ENCODE data around the gene RNF222. TPM values are rescaled to one million over a fixed set of nuclear protein-coding genes. Genes with fewer than 3 reads are reported as not detected.

The RNF222 gene
- total RNA-seq (ENCODE audit: low replicate concordance) = not detected in 2 replicates

GRCh38 chr17:8397636-8398035 is at the start of gene RNF222:
Gene RNF222, minus strand, starts transcription at chr17:8397827. Its CDS starts 4,366 bp downstream, at chr17:8393461.

GRCh38 chr17:8435245-8436168 is 37.9 kb upstream of the RNF222 start, which contains the start of gene NDEL1:
Gene NDEL1, plus strand, starts transcription at chr17:8435884. Its CDS starts 8,388 bp downstream, at chr17:8444272.

GRCh38 chr17:8383143-8383822 is 14.3 kb downstream of the RNF222 start, which contains the start of gene RPL26:
Gene RPL26, minus strand, starts transcription at chr17:8383193. Its CDS starts 883 bp downstream, at chr17:8382310.

GRCh38 chr17:8376271-8377067 is 21.2 kb downstream of the RNF222 start, which contains the start of gene KRABD2:
Gene KRABD2, minus strand, starts transcription at chr17:8376704.

Other genes starting within 250 kb of the RNF222 start
- 2.5 and 4.8 TPM in 2 replicates for gene PER1, start 245.4 kb downstream of the RNF222 start, total RNA-seq (ENCODE audit: low replicate concordance)
- gene VAMP2, start 234.9 kb downstream of the RNF222 start, total RNA-seq (ENCODE audit: low replicate concordance) = 1.9 and 4.6 TPM in 2 replicates
- 19.0 and 38.0 TPM in 2 replicates for gene TMEM107, start 221.4 kb downstream of the RNF222 start, total RNA-seq (ENCODE audit: low replicate concordance)
- 4.2 and 6.9 TPM in 2 replicates for gene BORCS6, start 207.6 kb downstream of the RNF222 start, total RNA-seq (ENCODE audit: low replicate concordance)
- 2.2 and 8.6 TPM in 2 replicates for gene AURKB, start 187.3 kb downstream of the RNF222 start, total RNA-seq (ENCODE audit: low replicate concordance)
- 2.0 and 2.3 TPM in 2 replicates for gene CTC1, start 149.8 kb downstream of the RNF222 start, total RNA-seq (ENCODE audit: low replicate concordance)
- 6.9 and 14.6 TPM in 2 replicates for gene PFAS, start 148.5 kb downstream of the RNF222 start, total RNA-seq (ENCODE audit: low replicate concordance)
- 4.1 and 11.0 TPM in 2 replicates for gene RANGRF, start 109.2 kb downstream of the RNF222 start, total RNA-seq (ENCODE audit: low replicate concordance)
- under 0.01 and 0.75 TPM in 2 replicates for gene SLC25A35, start 102.4 kb downstream of the RNF222 start, total RNA-seq (ENCODE audit: low replicate concordance)
- under 0.01 and 0.70 TPM in 2 replicates for gene ARHGEF15, start 87.6 kb downstream of the RNF222 start, total RNA-seq (ENCODE audit: low replicate concordance)
- not detected in 2 replicates for gene ODF4, start 58.0 kb downstream of the RNF222 start, total RNA-seq (ENCODE audit: low replicate concordance)
- 3,762 and 6,095 TPM in 2 replicates for gene RPL26, start 14.6 kb downstream of the RNF222 start, total RNA-seq (ENCODE audit: low replicate concordance)
- 34.8 and 49.5 TPM in 2 replicates for gene NDEL1, start 38.1 kb upstream of the RNF222 start, total RNA-seq (ENCODE audit: low replicate concordance)
- gene MYH10, start 232.9 kb upstream of the RNF222 start, total RNA-seq (ENCODE audit: low replicate concordance) = 90.8 and 827 TPM in 2 replicates